Peyer's patch (tissue), 4 donors: ENCODE measurements around the gene ASPSCR1.
A peak's percentile ranks its signal among the peaks of the same experiment; 100 is the strongest.

ENCODE experiments used
- CTCF ChIP-seq, 6 experiments: fragments of 450-650 bp in 4 of 6; fragments of 200-600 bp in 2 of 6; sonication (generic) in 1 of 6; IDR thresholded peaks; one replicate each; pipeline ENCODE4 v1.5.1; 2017 to 2019; ENCODE audit warnings: antibody characterized with exemption in 6 of 6, mild to moderate bottlenecking in 3 of 6, moderate library complexity in 1 of 6
- POLR2A ChIP-seq, 2 donors: fragments of 450-650 bp; IDR thresholded peaks; one replicate each; pipeline ENCODE4 v1.5.1; 2017; ENCODE audit warnings: antibody characterized with exemption in 2 of 2, mild to moderate bottlenecking in 2 of 2, moderate library complexity in 2 of 2

- TF ChIP-seq CTCF (IDR thresholded peaks at IDR 0.05) (no peak), POLR2A (IDR thresholded peaks at IDR 0.05) (peak; percentile 53 to 69)
These were observed 45.0 kb downstream of the ASPSCR1 start, which contains the start of gene CENPX for GRCh38 chr17:82022310-82022980.
